Nephron (organoid): ENCODE measurements around the gene SELENOH.

Experiments used
- H3K27ac Mint-ChIP-seq, 3 experiments: 2 replicates each; pipeline ENCODE4 v1.8.0; 2020; ENCODE audit warnings: mixed read lengths in 3 of 3, mild to moderate bottlenecking in 2 of 3, moderate library complexity in 1 of 3
- H3K27me3 Mint-ChIP-seq: 2 replicates; pipeline ENCODE4 v1.8.0; 2021; ENCODE audit warnings: low read depth, mild to moderate bottlenecking, moderate library complexity, mixed read lengths
- H3K36me3 Mint-ChIP-seq: 2 replicates; pipeline ENCODE4 v1.8.0; 2020; ENCODE audit warnings: low read depth, mixed read lengths
- H3K4me1 Mint-ChIP-seq: 2 replicates; pipeline ENCODE4 v1.8.0; 2020; ENCODE audit warnings: mixed read lengths
- H3K4me3 Mint-ChIP-seq, 3 experiments: 2 replicates each; pipeline ENCODE4 v1.8.0; 2020; ENCODE audit warnings: mild to moderate bottlenecking in 3 of 3, mixed read lengths in 3 of 3, moderate library complexity in 2 of 3
- H3K9me3 Mint-ChIP-seq: 2 replicates; pipeline ENCODE4 v1.8.0; 2020; ENCODE audit warnings: mixed read lengths
- CTCF ChIP-seq, 3 experiments: fragments of 200-600 bp; sonication (generic); IDR thresholded peaks; one replicate each; pipeline ENCODE4 v1.5.0; 2021; ENCODE audit warnings: antibody characterized with exemption in 3 of 3; ENCODE audit not compliant: unreplicated experiment in 3 of 3

The SELENOH gene

DNA sequence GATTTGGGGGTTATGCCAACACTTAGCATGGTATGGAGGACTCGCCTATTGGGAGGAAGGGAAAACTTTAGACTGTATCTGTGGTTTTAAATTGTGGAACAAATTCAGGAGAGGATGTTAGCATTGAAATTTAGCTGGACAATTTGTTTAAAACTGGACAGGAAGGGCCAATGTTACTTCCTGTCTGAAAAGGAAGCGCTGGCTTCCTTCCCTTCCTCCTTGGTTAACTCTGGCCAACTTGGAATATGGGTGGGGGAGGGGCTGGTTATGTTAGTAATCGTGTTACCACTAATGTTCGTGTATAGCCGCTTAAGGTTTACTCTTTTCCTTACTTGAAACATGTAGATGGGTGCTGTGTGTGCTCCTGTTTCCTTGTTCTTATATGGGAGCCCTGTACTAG lies 34.2 kb downstream of the SELENOH start:
- peak overlapping the region; percentile 51 to 79 (median 73) for H3K4me3 Mint-ChIP-seq
- no peaks in the 10 kb centered on the region for H3K27me3 Mint-ChIP-seq
- peaks cover 81% of the 10 kb centered on the region for H3K4me1 Mint-ChIP-seq
- H3K27ac Mint-ChIP-seq = peak overlapping the region; percentile 98 to 99 (median 98)
- no peaks in the 10 kb centered on the region for H3K9me3 Mint-ChIP-seq
- peaks cover 16% of the 10 kb centered on the region for H3K36me3 Mint-ChIP-seq
- TF ChIP-seq CTCF (IDR thresholded peaks at IDR 0.05; ENCODE audit: unreplicated experiment in 3 of 3) = no peak

DNA sequence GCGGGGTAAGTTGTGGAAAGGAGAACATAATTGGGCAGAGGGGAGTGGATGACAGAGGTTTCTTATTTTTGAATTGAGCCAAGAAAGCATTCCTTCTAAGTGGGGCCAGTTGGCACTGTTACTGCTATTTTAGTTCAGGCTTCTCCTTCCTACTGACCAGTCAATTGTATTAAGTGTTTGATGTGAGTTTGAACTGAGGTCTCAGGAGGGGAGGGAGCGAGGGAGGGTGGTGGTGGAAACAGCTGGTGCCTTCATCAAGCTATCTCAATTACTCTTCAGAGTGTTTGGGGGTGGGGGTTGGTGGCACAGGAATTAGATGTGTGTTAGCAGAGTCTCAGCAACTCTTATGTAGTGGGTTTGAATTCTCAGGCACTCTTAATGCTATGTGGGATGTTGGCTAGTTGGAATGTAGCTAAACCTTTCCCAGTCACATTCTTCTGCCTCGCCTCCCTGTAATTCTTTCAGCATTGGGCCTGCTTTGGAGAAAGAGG lies 34.8 kb downstream of the SELENOH start:
- peak overlapping the region; percentile 51 to 79 (median 73) for H3K4me3 Mint-ChIP-seq
- H3K27me3 Mint-ChIP-seq = no peaks in the 10 kb centered on the region
- H3K36me3 Mint-ChIP-seq = peaks cover 16% of the 10 kb centered on the region
- H3K4me1 Mint-ChIP-seq = peaks cover 85% of the 10 kb centered on the region
- H3K27ac Mint-ChIP-seq = peak overlapping the region; percentile 98 to 99 (median 98)
- TF ChIP-seq CTCF (IDR thresholded peaks at IDR 0.05; ENCODE audit: unreplicated experiment in 3 of 3) = no peak
- no peaks in the 10 kb centered on the region for H3K9me3 Mint-ChIP-seq

DNA sequence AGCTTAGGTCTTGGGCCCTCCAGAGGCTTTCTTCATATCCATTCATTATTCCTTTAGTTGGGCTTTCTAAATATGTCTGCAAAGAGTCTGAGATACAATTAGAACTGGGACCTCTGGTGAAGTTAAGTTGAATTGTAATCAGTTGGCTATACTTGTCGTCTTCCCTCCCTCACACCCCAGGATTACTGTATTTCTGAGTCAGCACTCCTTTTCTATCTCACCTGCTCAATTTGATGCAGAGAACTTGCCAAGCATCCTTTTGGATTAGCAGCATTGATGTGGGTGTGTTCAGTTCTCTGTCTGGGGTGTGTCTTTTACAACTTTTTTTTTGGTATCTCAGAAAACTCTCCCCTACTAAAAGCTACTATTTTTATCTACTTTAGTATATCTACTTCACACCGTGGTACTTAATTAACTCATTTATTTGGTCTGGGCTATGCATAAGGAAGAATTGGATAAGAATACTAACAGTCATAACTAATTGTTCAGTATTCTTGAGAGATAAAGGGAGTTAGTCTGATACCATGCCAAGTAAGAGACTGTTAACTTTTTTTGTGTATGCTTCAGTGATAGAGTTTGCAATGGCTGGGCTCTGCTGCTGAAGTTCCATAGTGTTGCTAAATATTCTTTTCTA lies 35.4 kb downstream of the SELENOH start:
- Mint-ChIP-seq H3K27me3 (no peaks in the 10 kb centered on the region), H3K9me3 (no peaks in the 10 kb centered on the region), H3K36me3 (peaks cover 21% of the 10 kb centered on the region), H3K4me3 (peak overlapping the region; percentile 18 to 79 (median 73)), H3K27ac (peak overlapping the region; percentile 98 to 99 (median 98)), H3K4me1 (peaks cover 85% of the 10 kb centered on the region)
- TF ChIP-seq CTCF (IDR thresholded peaks at IDR 0.05; ENCODE audit: unreplicated experiment in 3 of 3) = no peak

DNA sequence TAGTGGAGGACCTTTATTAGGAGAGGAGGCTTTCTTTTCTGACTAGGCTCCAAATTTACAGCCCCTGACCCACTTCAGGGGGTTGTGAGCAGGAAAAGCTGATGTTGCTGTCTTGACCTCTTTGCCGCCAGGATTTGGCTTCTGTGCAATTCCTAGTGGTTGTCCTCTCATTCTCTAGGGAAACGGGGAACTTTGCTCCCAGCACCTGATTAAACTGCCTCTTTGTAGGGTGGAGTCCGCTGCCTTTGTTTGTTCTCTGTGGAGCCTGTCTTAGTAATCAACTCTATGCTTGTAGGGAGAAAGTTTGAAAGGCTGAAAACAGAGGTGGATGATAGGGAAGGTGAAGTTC lies 36.7 kb downstream of the SELENOH start:
- Mint-ChIP-seq H3K27ac (peak overlapping the region; percentile 98 to 99 (median 98)), H3K9me3 (no peaks in the 10 kb centered on the region), H3K36me3 (peaks cover 18% of the 10 kb centered on the region), H3K4me3 (peak overlapping the region; percentile 45 to 69 (median 59)), H3K27me3 (no peaks in the 10 kb centered on the region), H3K4me1 (peaks cover 84% of the 10 kb centered on the region)
- TF ChIP-seq CTCF (IDR thresholded peaks at IDR 0.05; ENCODE audit: unreplicated experiment in 3 of 3) = no peak

DNA sequence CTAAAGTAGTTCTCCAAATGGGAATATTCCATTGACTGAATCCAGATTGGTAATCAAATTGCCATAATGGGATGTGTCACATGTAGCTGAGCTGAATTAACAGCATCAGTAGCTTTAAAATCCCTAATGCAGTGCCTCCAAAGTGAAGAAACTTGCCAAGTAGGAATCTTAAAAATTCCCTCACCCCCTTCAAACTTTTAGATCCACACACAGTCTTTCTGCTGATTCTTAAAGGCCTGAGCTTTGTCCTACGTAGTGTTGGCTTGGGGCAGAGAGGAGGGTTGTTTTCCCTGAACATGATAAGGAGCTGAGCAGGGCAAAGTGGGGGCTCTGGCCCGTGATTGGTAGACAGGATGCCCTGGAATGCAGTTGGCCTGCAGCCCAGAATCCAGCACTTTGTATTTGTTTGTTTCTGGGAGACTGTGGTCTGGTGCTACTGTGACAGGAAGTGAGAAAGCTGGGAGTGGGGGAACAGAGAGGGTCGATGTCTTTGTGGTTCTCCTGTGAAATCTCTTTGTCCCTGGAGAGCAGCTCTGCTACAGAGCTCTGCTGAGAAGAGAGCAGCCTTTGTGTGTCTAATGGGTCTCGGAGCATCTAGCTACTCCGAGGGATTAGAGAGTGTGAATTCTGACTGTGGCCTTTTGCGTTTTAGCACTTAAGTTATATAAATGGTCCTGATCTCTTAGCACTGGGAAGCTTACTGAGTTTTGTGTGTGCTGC lies 37.2 kb downstream of the SELENOH start:
- TF ChIP-seq CTCF (IDR thresholded peaks at IDR 0.05; ENCODE audit: unreplicated experiment in 3 of 3) = no peak
- Mint-ChIP-seq H3K9me3 (no peaks in the 10 kb centered on the region), H3K4me1 (peaks cover 82% of the 10 kb centered on the region), H3K27ac (peak overlapping the region; percentile 98 to 99 (median 98)), H3K36me3 (peaks cover 17% of the 10 kb centered on the region), H3K27me3 (no peaks in the 10 kb centered on the region), H3K4me3 (peak overlapping the region; percentile 45 to 69 (median 59))
